Tibial nerve (tissue), 4 donors: ENCODE measurements around the gene REPS2. TPM values are rescaled to one million over a fixed set of nuclear protein-coding genes. Genes with fewer than 3 reads are reported as not detected.

Experiments used
- DNase-seq, 2 donors: peaks; one replicate each; pipeline ENCODE4 v3.0.0-alpha.2; 2019; ENCODE audit warnings: low spot score in 2 of 2
- H3K27ac ChIP-seq, 4 donors: fragments of 200-600 bp; sonication (generic) in 3 of 4; one replicate each; pipeline ENCODE4 v1.5.1; 2017 to 2019; ENCODE audit warnings: mild to moderate bottlenecking in 1 of 4
- H3K27me3 ChIP-seq, 2 donors: fragments of 200-600 bp; sonication (generic) in 1 of 2; one replicate each; pipeline versions ENCODE4 v1.5.1 to v1.6.0; 2017 to 2019
- H3K36me3 ChIP-seq, 3 donors: fragments of 200-600 bp; sonication (generic); one replicate each; pipeline ENCODE4 v1.5.1; 2018 to 2019
- H3K4me1 ChIP-seq, 4 donors: fragments of 200-600 bp; sonication (generic) in 3 of 4; one replicate each; pipeline ENCODE4 v1.5.1; 2017 to 2019
- H3K4me3 ChIP-seq, 4 donors: fragments of 200-600 bp; sonication (generic) in 3 of 4; one replicate each; pipeline ENCODE4 v1.5.1; 2017 to 2019; ENCODE audit warnings: mild to moderate bottlenecking in 1 of 4, moderate library complexity in 1 of 4
- H3K9me3 ChIP-seq, 4 donors: fragments of 200-600 bp; sonication (generic) in 3 of 4; one replicate each; pipeline ENCODE4 v1.5.1; 2017 to 2019
- CTCF ChIP-seq, 5 experiments: fragments of 200-600 bp in 3 of 5; fragments of 450-650 bp in 2 of 5; sonication (generic) in 3 of 5; IDR thresholded peaks; one replicate each; pipeline ENCODE4 v1.5.1; 2016 to 2019; ENCODE audit warnings: antibody characterized with exemption in 5 of 5, mild to moderate bottlenecking in 3 of 5, moderate library complexity in 2 of 5
- EP300 ChIP-seq, 2 donors: sonication (generic); formaldehyde crosslinking; IDR thresholded peaks; one replicate each; pipeline ENCODE4 v1.6.1; 2017; ENCODE audit warnings: antibody characterized with exemption in 2 of 2, mild to moderate bottlenecking in 1 of 2
- POLR2A ChIP-seq, 2 donors: fragments of 450-650 bp; IDR thresholded peaks; one replicate each; pipeline ENCODE4 v1.6.1; 2017; ENCODE audit warnings: antibody characterized with exemption in 2 of 2, mild to moderate bottlenecking in 2 of 2, moderate library complexity in 2 of 2
- WGBS, 2 donors: methylation state at CpG; one replicate each; pipeline ENCODE4 v1.1.5; 2018; 5-methylcytosine and 5-hydroxymethylcytosine counted together
- total RNA-seq, 4 donors: library from RNA; depleted of rRNA; stranded (reverse); fragments of >200 nt; gene quantifications; one replicate each; pipeline ENCODE4 v1.1.0, GENCODE V29; 2016

The REPS2 gene
- total RNA-seq, 4 donors from 2014 or later: 7.5 to 26.0 (median 9.7) TPM

GRCh38 chrX:17000751-17001150 is 54.3 kb downstream of the REPS2 start:
- no peaks in the 10 kb centered on the region for H3K4me1 ChIP-seq
- no peaks in the 10 kb centered on the region for H3K9me3 ChIP-seq
- WGBS, 2 donors: 81% methylated on average over 2 of the region's 2 CpGs

GRCh38 chrX:17005712-17006368 is 59.4 kb downstream of the REPS2 start:
- TF ChIP-seq POLR2A (IDR thresholded peaks at IDR 0.05): no peak
- TF ChIP-seq CTCF (IDR thresholded peaks at IDR 0.05): no peak
- no peak for TF ChIP-seq EP300 (IDR thresholded peaks at IDR 0.05)
- no peak overlapping the region for H3K4me3 ChIP-seq
- peaks cover 0 to 15% of the 10 kb centered on the region in 2 donors for H3K27me3 ChIP-seq
- DNase-seq: no peak
- no peaks in the 10 kb centered on the region for H3K4me1 ChIP-seq
- H3K27ac ChIP-seq: no peak overlapping the region
- H3K36me3 ChIP-seq: no peaks in the 10 kb centered on the region
- no peaks in the 10 kb centered on the region for H3K9me3 ChIP-seq
- 78 to 93% methylated on average over 3 of the region's 3 CpGs for WGBS, 2 donors

More at GRCh38 chrX:17000751-17001150, 54.3 kb downstream of the REPS2 start:
- Histone ChIP-seq H3K36me3 (no peaks in the 10 kb centered on the region), H3K27me3 (peaks cover 0 to 15% of the 10 kb centered on the region in 2 donors), H3K27ac (no peak overlapping the region), H3K4me3 (no peak overlapping the region)
- TF ChIP-seq EP300 (IDR thresholded peaks at IDR 0.05) (no peak), CTCF (IDR thresholded peaks at IDR 0.05) (no peak), POLR2A (IDR thresholded peaks at IDR 0.05) (no peak)
- DNase-seq: no peak

- H3K4me3 ChIP-seq: no peak overlapping the region
- 61 to 96% methylated on average over 3 to 8 of the region's 8 CpGs for WGBS, 2 donors
- no peaks in the 10 kb centered on the region for H3K36me3 ChIP-seq
- H3K9me3 ChIP-seq: no peaks in the 10 kb centered on the region
- H3K27ac ChIP-seq: no peak overlapping the region
- no peaks in the 10 kb centered on the region for H3K4me1 ChIP-seq
- DNase-seq: no peak
- TF ChIP-seq EP300 (IDR thresholded peaks at IDR 0.05) (no peak), POLR2A (IDR thresholded peaks at IDR 0.05) (no peak), CTCF (IDR thresholded peaks at IDR 0.05) (no peak)
- H3K27me3 ChIP-seq: peaks cover 0 to 15% of the 10 kb centered on the region in 2 donors
Observed at GRCh38 chrX:17007134-17007768, 60.8 kb downstream of the REPS2 start.

- Histone ChIP-seq H3K27me3 (no peaks in the 10 kb centered on the region), H3K9me3 (no peaks in the 10 kb centered on the region), H3K4me1 (no peaks in the 10 kb centered on the region), H3K4me3 (no peak overlapping the region), H3K27ac (no peak overlapping the region), H3K36me3 (no peaks in the 10 kb centered on the region)
- DNase-seq: no peak
- 83 to 84% methylated on average over 3 of the region's 3 CpGs for WGBS, 2 donors
- TF ChIP-seq POLR2A (IDR thresholded peaks at IDR 0.05) (no peak), EP300 (IDR thresholded peaks at IDR 0.05) (no peak), CTCF (IDR thresholded peaks at IDR 0.05) (no peak)
Observed at GRCh38 chrX:17009856-17010625, 63.6 kb downstream of the REPS2 start.

GRCh38 chrX:17012465-17012864 is 66.0 kb downstream of the REPS2 start:
- TF ChIP-seq POLR2A (IDR thresholded peaks at IDR 0.05) (no peak), EP300 (IDR thresholded peaks at IDR 0.05) (no peak), CTCF (IDR thresholded peaks at IDR 0.05) (no peak)
- Histone ChIP-seq H3K4me3 (no peak overlapping the region), H3K27ac (no peak overlapping the region), H3K9me3 (no peaks in the 10 kb centered on the region), H3K36me3 (no peaks in the 10 kb centered on the region), H3K27me3 (no peaks in the 10 kb centered on the region), H3K4me1 (no peaks in the 10 kb centered on the region)
- no peak for DNase-seq
- 62 to 63% methylated on average over 2 of the region's 2 CpGs for WGBS, 2 donors
